Inflammatory macrophage treated with lipopolysaccharide for 1 hour (primary cell): ENCODE results near the gene ARHGEF26.
A peak's percentile ranks its signal among the peaks of the same experiment; 100 is the strongest.

ENCODE experiments used
- DNase-seq, 2 donors: peaks; one replicate each; pipeline ENCODE4 v3.0.0-alpha.2; 2020 to 2022

Gene ARHGEF26

DNA sequence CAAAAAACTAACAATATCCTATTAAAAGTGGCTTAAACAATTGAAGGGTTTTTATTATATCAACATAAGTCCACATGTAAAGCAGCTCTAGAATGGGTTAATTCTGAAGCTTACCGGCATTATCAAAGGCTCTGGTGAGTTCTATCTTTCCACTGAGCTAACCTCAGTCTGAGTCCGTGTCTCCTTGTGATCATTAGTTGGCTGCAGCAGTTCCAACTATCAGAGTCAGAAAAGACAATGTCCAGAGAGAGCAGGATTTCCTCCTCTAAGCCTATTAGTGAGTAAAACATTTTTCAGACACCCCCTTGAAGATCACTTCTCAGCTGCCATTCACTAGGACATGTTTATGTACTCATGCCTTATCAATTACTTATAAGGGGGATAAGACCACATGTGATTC is 153.2 kb downstream of the ARHGEF26 start:
- no peak for DNase-seq

DNA sequence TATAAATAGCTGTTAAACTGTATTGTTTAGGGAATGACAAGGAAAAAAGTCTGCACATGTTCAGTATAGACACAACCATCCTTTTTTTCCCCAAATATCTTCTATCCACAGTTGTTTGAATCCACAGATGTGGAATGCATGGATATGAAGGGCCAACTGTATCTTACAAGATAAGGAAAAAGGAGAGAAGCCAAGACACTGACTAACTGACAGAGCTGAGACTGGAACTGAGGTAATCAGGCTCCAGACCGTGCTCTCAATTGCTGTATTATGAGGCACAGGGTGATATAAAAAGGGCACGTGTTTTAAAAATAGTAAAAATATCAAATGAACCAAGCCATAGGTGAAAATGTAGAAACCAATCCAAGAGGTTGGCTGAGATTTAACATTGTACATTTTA is 154.1 kb downstream of the ARHGEF26 start:
- DNase-seq, result no peak

DNA sequence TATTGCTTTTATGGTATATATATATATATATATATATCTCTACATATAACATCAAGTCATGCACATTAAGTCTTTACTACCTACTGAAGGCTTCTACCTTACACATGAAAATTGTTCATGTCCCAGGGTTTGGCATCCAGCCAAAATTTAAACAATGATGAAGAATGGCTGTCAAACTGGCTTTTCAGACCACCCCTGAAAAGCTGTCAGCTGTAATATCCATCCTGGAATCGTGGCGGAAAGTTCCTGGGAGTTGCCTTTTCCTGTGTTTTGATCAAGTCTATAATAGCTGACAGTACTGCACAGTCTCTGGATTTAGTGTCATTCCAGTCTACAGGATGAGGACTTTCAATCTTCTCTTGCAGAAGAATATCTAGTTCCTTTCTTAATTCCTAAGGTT is 154.8 kb downstream of the ARHGEF26 start:
- no peak for DNase-seq

DNA sequence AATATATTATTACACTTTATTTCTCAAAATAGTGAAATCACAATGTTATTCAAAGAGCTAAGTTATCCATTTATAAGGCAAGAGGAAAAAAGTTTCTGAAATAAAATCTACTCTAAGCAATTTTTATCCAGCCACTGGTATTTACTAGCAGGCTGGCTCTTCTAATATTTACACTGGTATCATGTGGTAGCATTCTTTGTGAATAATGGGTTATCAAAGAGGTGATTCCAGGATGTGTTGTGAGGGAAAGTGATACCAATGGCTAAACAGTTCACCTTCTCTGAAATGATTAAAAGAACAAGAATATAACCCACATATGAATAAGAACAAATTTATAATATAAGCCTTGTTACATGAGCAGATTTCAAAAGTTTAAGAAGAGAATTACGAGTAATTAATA is 159.0 kb downstream of the ARHGEF26 start:
- no peak for DNase-seq

DNA sequence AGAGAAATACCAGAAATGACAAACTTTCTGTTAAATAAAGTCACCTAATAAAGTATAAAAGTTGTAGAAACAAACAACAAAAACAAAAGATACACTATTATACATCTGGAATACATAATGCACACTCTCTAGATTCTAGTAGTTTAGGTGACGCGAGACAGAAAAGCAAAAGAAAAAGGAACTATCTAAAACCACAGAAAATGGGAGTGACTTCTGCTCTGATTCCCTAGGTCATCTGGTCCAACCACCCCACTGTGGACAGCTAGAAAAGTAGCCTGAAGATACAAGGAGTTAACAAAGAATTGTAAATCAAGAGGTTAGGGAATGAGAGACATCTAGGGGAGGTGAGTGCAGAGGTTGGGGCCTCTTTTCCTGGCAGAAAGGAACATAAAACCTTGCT is 164.0 kb downstream of the ARHGEF26 start:
- peak; percentile 18 to 45 for DNase-seq

DNA sequence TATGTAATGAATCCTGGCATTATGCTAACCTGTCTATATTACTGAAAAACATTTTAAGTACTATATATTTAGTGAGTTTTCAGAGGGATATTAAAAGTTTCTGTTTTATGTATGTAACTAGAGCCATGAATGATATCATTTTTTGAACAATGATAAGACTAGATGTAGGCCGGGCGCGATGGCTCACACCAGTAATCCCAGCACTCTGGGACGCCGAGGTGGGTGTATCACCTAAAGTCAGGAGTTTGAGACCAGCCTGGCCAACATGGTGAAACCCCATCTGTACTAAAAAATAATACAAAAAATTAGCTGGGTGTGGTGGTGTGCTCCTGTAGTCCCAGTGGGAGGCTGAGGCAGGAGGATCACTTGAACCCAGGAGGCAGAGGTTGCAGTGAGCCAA is 169.0 kb downstream of the ARHGEF26 start:
- no peak for DNase-seq

DNA sequence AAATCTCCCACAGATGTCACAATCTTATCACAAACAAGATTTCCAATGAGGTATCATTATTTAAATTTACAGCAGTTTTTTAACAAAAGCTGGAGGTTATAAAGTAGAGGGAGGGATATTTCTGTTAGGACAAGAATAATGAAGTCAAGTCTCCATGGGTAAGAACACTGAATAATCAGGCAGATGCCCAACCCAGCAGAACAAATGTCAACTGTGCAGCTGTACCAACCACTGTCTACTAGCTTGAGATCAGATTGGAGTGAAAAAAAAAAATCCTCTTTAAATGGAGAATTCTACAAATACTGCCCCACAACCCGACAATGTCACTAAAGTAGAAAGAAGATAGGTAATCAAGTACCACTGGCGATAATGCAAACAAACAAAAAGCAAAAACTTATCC is 172.8 kb downstream of the ARHGEF26 start:
- no peak for DNase-seq

DNA sequence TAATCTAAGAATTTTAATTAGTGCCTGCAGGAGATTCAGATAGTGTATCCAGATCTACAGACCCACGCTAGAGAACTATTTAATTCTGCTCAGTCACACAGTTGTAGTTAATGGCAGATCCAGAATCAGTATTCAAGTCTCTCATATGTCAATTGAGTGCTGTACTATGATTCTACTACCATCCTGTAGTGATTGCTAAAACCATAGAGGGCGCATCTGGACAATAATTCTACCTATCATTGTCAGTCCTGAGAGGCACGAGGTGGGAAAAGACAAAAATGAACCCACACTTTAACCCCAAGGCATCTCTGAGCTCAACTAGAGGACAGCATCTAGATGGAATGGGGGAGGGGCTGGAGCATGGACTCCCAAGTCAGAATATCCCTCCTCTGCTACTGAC is 180.4 kb downstream of the ARHGEF26 start:
- no peak for DNase-seq

DNA sequence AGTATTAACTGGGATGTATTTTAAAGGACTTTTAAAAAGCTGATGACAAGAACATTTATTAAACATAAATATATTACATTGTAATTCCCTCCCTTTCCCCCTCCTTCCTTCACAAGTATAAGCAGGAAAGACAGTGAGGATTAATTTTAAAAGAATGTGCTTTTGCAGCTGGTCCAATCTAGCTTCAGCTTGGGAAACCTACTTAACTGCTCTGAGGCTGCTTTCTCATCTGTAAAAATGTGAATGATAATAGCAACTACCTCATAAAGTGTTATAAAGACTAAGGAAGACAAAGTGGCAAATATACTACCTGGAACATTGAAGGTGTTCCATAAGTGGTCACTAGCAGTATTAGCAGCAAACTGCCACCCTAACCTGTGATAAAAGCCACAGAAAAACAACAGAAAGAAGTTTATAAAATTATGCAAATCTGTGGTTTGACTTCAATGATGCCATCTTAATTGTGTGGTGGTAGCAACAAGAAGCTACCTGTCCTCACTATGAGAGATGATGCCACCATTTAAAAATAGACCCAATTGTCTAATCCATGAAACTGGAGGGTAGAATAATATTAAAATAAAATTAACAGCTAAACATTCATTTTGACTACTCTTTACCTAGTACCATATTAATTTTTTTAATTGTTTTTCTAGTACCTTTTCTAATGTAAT is 183.1 kb downstream of the ARHGEF26 start:
- DNase-seq, result no peak

DNA sequence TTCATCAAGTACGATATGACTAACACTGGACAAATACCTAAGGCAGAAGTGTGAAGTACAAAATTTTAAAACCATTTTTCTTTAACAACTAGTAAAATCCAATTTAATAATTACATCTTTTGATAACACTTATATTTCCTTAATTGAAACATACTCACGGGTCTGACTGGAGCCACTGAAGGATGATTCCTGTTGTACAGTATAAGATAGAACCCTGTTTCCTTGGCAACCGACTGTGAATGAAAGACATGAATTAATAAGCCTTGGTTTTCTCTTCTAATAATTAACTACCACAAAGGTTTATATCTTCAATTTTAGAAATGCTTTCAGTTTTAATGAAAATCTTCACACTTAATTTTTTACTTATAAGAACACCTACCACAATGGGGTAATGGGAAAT is 183.7 kb downstream of the ARHGEF26 start:
- DNase-seq, result no peak

DNA sequence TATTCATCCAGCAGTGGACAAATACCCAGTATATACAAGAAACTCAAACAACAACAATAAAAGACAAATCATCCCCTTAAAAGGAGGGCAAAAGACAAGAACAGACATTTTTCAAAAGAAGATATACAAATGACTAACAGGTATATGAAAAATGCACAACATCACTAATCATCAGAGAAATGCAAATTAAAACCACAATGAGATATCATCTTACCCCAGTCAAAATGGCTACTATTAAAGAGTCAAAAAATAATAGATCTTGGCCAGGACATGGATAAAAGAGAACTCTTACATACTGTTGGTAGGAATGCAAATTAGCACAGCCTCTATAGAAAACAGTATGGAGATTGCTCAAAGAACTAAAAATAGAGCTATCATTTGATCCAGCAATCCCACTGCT is 186.2 kb downstream of the ARHGEF26 start:
- DNase-seq, result no peak
